DND-41 (cell line): ENCODE results near the gene EXOC4.

Source experiments
- CTCF ChIP-seq: IDR thresholded peaks from 2 replicates; pipeline ENCODE4 v1.5.1; 2012; ENCODE audit warnings: borderline replicate concordance, low read length, moderate library complexity, mild to moderate bottlenecking; ENCODE audit not compliant: poor library complexity, severe bottlenecking; ENCODE audit errors: extremely low read depth
- EZH2 ChIP-seq: IDR thresholded peaks from 3 replicates; pipeline ENCODE4 v1.6.1; 2012; ENCODE audit warnings: borderline replicate concordance, low read depth, mild to moderate bottlenecking, moderate library complexity, low read length, inconsistent platforms; ENCODE audit not compliant: severe bottlenecking

GRCh38 chr7:133518718-133519117 is 265.8 kb downstream of the EXOC4 start:
- no peak for TF ChIP-seq CTCF
- no peak for TF ChIP-seq EZH2
